CD4-positive, alpha-beta T cell treated with Interferon alpha-2 for 1 hour (primary cell): ENCODE measurements around the gene KLRC3.
"Not testable (repeated sequence)": the region's sequence is repeated elsewhere in the genome, so short reads cannot be mapped to it uniquely, and the experiment has no call there.

Experiments used
- DNase-seq, 2 donors: peaks; one replicate each; pipeline ENCODE4 v3.0.0-alpha.2; 2020 to 2022

Gene KLRC3

GRCh38 chr12:10420334-10420733 lies at the start of gene KLRC3:
TSS of gene KLRC3 (minus strand) at chr12:10420595. CDS start at chr12:10420550, 45 bp downstream.
- DNase-seq: not testable (repeated sequence)

GRCh38 chr12:10469701-10470100 lies 49.3 kb upstream of the KLRC3 start:
- DNase-seq: no peak

GRCh38 chr12:10466311-10466710 lies 45.9 kb upstream of the KLRC3 start:
- no peak for DNase-seq

GRCh38 chr12:10457760-10458159 lies 37.4 kb upstream of the KLRC3 start:
- no peak for DNase-seq

- DNase-seq: no peak
Observed at GRCh38 chr12:10456856-10457255, 36.5 kb upstream of the KLRC3 start.

- DNase-seq: no peak
Observed at GRCh38 chr12:10455766-10456165, 35.4 kb upstream of the KLRC3 start.

- DNase-seq: no peak
Observed at GRCh38 chr12:10454531-10454930, 34.1 kb upstream of the KLRC3 start.

- DNase-seq: no peak
Observed at GRCh38 chr12:10453156-10453555, 32.8 kb upstream of the KLRC3 start, which contains the start of gene KLRC1. TSS of gene KLRC1 (minus strand) at chr12:10453377. CDS start at chr12:10451156, 2,221 bp downstream.

- no peak for DNase-seq
Observed at GRCh38 chr12:10448236-10448635, 27.8 kb upstream of the KLRC3 start.

- DNase-seq: not testable (repeated sequence)
Observed at GRCh38 chr12:10446052-10446451, 25.7 kb upstream of the KLRC3 start.

GRCh38 chr12:10441144-10441543 lies 20.7 kb upstream of the KLRC3 start:
- DNase-seq: not testable (repeated sequence)

- not testable (repeated sequence) for DNase-seq
Observed at GRCh38 chr12:10439608-10440274, 19.3 kb upstream of the KLRC3 start.

- DNase-seq: not testable (repeated sequence)
Observed at GRCh38 chr12:10437601-10438000, 17.2 kb upstream of the KLRC3 start.

- not testable (repeated sequence) for DNase-seq
Observed at GRCh38 chr12:10435816-10436215, 15.4 kb upstream of the KLRC3 start, which contains the start of gene KLRC2. TSS of gene KLRC2 (minus strand) at chr12:10436010. CDS start at chr12:10435986, 24 bp downstream.

- DNase-seq: not testable (repeated sequence)
Observed at GRCh38 chr12:10430623-10431022, 10.2 kb upstream of the KLRC3 start.

- not testable (repeated sequence) for DNase-seq
Observed at GRCh38 chr12:10425938-10426337, 5.5 kb upstream of the KLRC3 start.

GRCh38 chr12:10424260-10424899 lies 4.0 kb upstream of the KLRC3 start:
- not testable (repeated sequence) for DNase-seq

GRCh38 chr12:10422159-10422558 lies 1.8 kb upstream of the KLRC3 start:
- DNase-seq: not testable (repeated sequence)

GRCh38 chr12:10409392-10409791 lies 11.0 kb downstream of the KLRC3 start, which contains the start of gene KLRC4:
TSS of gene KLRC4 (minus strand) at chr12:10409757. CDS start at chr12:10409575, 182 bp downstream.
- DNase-seq: peak in 1 of 2 donors; percentile 45

GRCh38 chr12:10408842-10409241 lies 11.6 kb downstream of the KLRC3 start:
- no peak for DNase-seq

GRCh38 chr12:10406725-10407124 lies 13.7 kb downstream of the KLRC3 start:
- DNase-seq: peak in 1 of 2 donors; percentile 31

GRCh38 chr12:10405294-10405693 lies 15.1 kb downstream of the KLRC3 start:
- no peak for DNase-seq

GRCh38 chr12:10404798-10405197 lies 15.6 kb downstream of the KLRC3 start:
- DNase-seq: no peak

GRCh38 chr12:10400829-10401228 lies 19.6 kb downstream of the KLRC3 start:
- DNase-seq: peak in 1 of 2 donors; percentile 39
